ENCODE measurements around the gene CEBPA. TPM values are rescaled to one million over a fixed set of nuclear protein-coding genes. Genes with fewer than 3 reads are reported as not detected.

The CEBPA gene
- polyA plus RNA-seq, 4 donors: 31.0 to 203 (median 58.2) TPM

DNA sequence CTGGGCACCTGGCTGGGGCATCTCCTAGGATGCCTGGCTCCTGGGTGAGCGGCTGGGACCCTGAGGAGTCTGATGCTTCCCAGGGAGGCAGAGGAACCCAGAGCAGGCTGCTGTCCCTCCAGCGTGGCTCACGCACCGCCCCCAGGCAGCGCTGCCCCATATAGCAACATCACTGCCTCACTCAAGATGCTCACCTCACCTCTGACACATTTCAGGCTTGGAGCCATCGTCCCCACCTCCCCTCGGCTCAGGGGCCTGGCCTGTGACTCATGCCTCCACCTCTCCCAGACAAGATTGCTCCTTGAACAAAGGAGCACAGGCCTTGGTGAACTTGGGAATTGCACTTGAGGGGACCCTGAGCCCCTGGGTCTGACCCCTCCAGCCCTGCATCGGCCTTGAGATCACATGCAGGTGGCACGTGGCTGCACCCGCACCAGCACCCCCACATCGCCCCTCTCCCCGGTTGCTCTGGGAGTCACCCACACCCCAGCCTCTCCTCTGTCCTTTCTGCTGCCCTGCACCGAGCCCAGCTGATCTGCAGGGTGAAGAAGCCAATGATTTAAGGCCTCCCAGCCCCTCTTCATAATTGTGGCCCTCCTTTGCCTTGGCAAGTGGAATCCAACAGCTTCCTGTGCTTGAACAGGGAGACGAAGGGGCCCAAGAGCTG, 11.2 kb downstream of the CEBPA start:
- DNase-seq: peak; percentile 86 to 90
- no peak overlapping the region for H3K4me3 ChIP-seq (ENCODE audit: low read depth in 1 of 3, low read length in 3 of 3)
- 48 to 71% (median 56%) methylated on average over 14 of the region's 14 CpGs for WGBS, 3 donors
- H3K27me3 ChIP-seq (ENCODE audit: control insufficient read depth in 3 of 3, insufficient read depth in 3 of 3, low read length in 3 of 3): no peaks in the 10 kb centered on the region
- peaks cover 0 to 60% (median 14%) of the 10 kb centered on the region in 3 donors for H3K4me1 ChIP-seq (ENCODE audit: control insufficient read depth in 3 of 3, insufficient read depth in 2 of 3, low read depth in 1 of 3, low read length in 2 of 3)
- FAIRE-seq: no peak
- H3K27ac ChIP-seq (ENCODE audit: low read depth in 1 of 3, low read length in 2 of 3): peak overlapping the region; percentile 69 to 95 (median 84)
- H3K36me3 ChIP-seq (ENCODE audit: control insufficient read depth in 3 of 3, insufficient read depth in 2 of 3, low read depth in 1 of 3, low read length in 3 of 3): peaks cover 0 to 2% (median 0%) of the 10 kb centered on the region in 3 donors
- H3K9me3 ChIP-seq (ENCODE audit: control insufficient read depth in 2 of 2, insufficient read depth in 1 of 2, low read depth in 1 of 2, low read length in 1 of 2): peaks cover 0 to 11% of the 10 kb centered on the region in 2 donors

DNA sequence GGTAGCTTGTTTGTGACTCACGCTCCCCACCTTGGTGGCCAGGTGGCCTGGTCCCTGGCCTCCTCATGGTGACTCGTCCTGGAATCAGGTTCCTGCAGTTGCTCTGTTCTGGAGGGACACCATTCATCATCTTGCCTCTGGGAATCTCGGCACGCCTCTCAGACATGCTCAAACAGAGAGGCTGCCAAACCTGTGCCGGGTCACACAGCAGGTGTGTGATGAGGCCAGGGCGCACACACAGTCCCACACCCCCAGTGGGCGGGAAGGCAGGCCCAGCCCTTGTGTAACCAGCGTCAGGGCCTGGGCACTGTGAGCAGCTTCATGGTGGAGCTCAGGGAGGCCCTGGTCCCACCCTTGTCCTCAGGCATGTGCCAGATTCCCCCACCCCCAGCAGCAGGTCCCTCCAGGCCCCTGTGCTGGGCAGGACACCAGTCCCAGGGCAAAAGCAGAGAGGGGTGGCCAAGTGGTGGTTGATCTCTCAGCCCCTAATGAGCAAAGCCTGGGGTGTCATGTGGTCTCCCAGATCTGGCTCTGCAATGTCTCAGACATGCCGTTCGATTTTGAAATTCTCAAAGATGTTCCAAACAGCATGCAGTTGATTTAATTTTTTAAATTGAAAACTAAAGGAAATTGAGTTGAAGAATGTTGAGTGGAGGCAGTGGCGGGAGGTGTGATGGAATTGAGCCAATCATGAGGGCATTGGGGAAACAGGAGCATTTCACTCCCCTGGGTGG, 12.1 kb downstream of the CEBPA start:
- no peaks in the 10 kb centered on the region for H3K27me3 ChIP-seq (ENCODE audit: control insufficient read depth in 3 of 3, insufficient read depth in 3 of 3, low read length in 3 of 3)
- H3K9me3 ChIP-seq (ENCODE audit: control insufficient read depth in 2 of 2, insufficient read depth in 1 of 2, low read depth in 1 of 2, low read length in 1 of 2): peaks cover 0 to 11% of the 10 kb centered on the region in 2 donors
- no peak for FAIRE-seq
- 68 to 80% (median 77%) methylated on average over 11 of the region's 11 CpGs for WGBS, 3 donors
- peak overlapping the region in 1 of 3 donors; percentile 95 for H3K27ac ChIP-seq (ENCODE audit: low read depth in 1 of 3, low read length in 2 of 3)
- H3K4me1 ChIP-seq (ENCODE audit: control insufficient read depth in 3 of 3, insufficient read depth in 2 of 3, low read depth in 1 of 3, low read length in 2 of 3): peaks cover 0 to 63% (median 14%) of the 10 kb centered on the region in 3 donors
- DNase-seq: no peak
- H3K4me3 ChIP-seq (ENCODE audit: low read depth in 1 of 3, low read length in 3 of 3): no peak overlapping the region
- peaks cover 0 to 2% (median 0%) of the 10 kb centered on the region in 3 donors for H3K36me3 ChIP-seq (ENCODE audit: control insufficient read depth in 3 of 3, insufficient read depth in 2 of 3, low read depth in 1 of 3, low read length in 3 of 3)

DNA sequence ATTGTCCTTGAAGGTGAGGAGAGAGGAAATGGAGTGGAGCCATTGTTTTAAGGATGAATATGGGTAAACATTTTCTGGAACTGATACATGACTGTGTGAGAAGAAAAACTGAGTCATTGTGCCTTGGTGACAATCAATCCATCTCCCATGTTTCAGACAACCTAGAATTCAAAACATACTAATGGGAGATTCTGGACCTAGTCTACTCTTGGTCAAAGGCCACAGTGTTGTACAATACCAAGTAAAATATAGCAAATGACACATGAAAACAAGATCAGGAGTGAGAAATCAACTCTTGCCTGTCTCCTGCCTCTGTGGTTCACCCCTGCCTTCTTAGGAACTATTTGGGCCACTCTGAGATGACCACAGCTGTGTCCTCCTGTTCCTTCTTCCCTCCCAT, 13.1 kb downstream of the CEBPA start:
- H3K27me3 ChIP-seq (ENCODE audit: control insufficient read depth in 3 of 3, insufficient read depth in 3 of 3, low read length in 3 of 3): no peaks in the 10 kb centered on the region
- peaks cover 0 to 11% of the 10 kb centered on the region in 2 donors for H3K9me3 ChIP-seq (ENCODE audit: control insufficient read depth in 2 of 2, insufficient read depth in 1 of 2, low read depth in 1 of 2, low read length in 1 of 2)
- no peak overlapping the region for H3K4me3 ChIP-seq (ENCODE audit: low read depth in 1 of 3, low read length in 3 of 3)
- peaks cover 0 to 63% (median 14%) of the 10 kb centered on the region in 3 donors for H3K4me1 ChIP-seq (ENCODE audit: control insufficient read depth in 3 of 3, insufficient read depth in 2 of 3, low read depth in 1 of 3, low read length in 2 of 3)
- no peak for FAIRE-seq
- peaks cover 0 to 2% (median 0%) of the 10 kb centered on the region in 3 donors for H3K36me3 ChIP-seq (ENCODE audit: control insufficient read depth in 3 of 3, insufficient read depth in 2 of 3, low read depth in 1 of 3, low read length in 3 of 3)
- H3K27ac ChIP-seq (ENCODE audit: low read depth in 1 of 3, low read length in 2 of 3): peak overlapping the region in 1 of 3 donors; percentile 95
- DNase-seq: no peak

GRCh38 chr19:33288666-33289065, 13.7 kb downstream of the CEBPA start:
- WGBS, 3 donors: 40 to 81% (median 59%) methylated on average over 1 of the region's 1 CpG
- Histone ChIP-seq H3K9me3 (ENCODE audit: control insufficient read depth in 2 of 2, insufficient read depth in 1 of 2, low read depth in 1 of 2, low read length in 1 of 2) (peaks cover 0 to 11% of the 10 kb centered on the region in 2 donors), H3K27ac (ENCODE audit: low read depth in 1 of 3, low read length in 2 of 3) (no peak overlapping the region), H3K4me3 (ENCODE audit: low read depth in 1 of 3, low read length in 3 of 3) (no peak overlapping the region), H3K36me3 (ENCODE audit: control insufficient read depth in 3 of 3, insufficient read depth in 2 of 3, low read depth in 1 of 3, low read length in 3 of 3) (peaks cover 0 to 2% (median 0%) of the 10 kb centered on the region in 3 donors), H3K4me1 (ENCODE audit: control insufficient read depth in 3 of 3, insufficient read depth in 2 of 3, low read depth in 1 of 3, low read length in 2 of 3) (peaks cover 0 to 57% (median 14%) of the 10 kb centered on the region in 3 donors), H3K27me3 (ENCODE audit: control insufficient read depth in 3 of 3, insufficient read depth in 3 of 3, low read length in 3 of 3) (no peaks in the 10 kb centered on the region)
- FAIRE-seq (no peak), DNase-seq (no peak)

DNA sequence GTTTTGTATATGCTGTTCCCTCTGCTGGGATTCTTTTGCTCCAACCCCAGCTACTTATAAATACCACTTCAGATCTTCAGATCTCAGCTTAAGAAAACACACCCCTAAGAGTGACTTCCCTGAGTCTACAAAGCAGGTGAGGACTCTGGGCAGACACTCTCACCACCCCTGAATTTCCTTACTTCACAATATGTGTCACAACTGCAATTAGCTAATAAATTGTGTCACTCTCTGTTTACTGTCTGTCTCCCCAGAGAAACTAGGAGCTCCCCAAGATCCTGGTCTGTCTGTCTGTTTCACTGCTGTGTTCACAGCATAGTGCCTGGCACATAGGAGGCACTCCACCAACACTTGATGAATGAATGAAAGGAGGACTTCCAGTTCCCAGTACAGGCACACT, 14.4 kb downstream of the CEBPA start:
- H3K9me3 ChIP-seq (ENCODE audit: control insufficient read depth in 2 of 2, insufficient read depth in 1 of 2, low read depth in 1 of 2, low read length in 1 of 2): peaks cover 0 to 11% of the 10 kb centered on the region in 2 donors
- no peak overlapping the region for H3K27ac ChIP-seq (ENCODE audit: low read depth in 1 of 3, low read length in 2 of 3)
- peaks cover 0 to 49% (median 11%) of the 10 kb centered on the region in 3 donors for H3K4me1 ChIP-seq (ENCODE audit: control insufficient read depth in 3 of 3, insufficient read depth in 2 of 3, low read depth in 1 of 3, low read length in 2 of 3)
- no peak for DNase-seq
- H3K4me3 ChIP-seq (ENCODE audit: low read depth in 1 of 3, low read length in 3 of 3): no peak overlapping the region
- FAIRE-seq: no peak
- H3K27me3 ChIP-seq (ENCODE audit: control insufficient read depth in 3 of 3, insufficient read depth in 3 of 3, low read length in 3 of 3): no peaks in the 10 kb centered on the region
- H3K36me3 ChIP-seq (ENCODE audit: control insufficient read depth in 3 of 3, insufficient read depth in 2 of 3, low read depth in 1 of 3, low read length in 3 of 3): peaks cover 0 to 2% (median 0%) of the 10 kb centered on the region in 3 donors

DNA sequence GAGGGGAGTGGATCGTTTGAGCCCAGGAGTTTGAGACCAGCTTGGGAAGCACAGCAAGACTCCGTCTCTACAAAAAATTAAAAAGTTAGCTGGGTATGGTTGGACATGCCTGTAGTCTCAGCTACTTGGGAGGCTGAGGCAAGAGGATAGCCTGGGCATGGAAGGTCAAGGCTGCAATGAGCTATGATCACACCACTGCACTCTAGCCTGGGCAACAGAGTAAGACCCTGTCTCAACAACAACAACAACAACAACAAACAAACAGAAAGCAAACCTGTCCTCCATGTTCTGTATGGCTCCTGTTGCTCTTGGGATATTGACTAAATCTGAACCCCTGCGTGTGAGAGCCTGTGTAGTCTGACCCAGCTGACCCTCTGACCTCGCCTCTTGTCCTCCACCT, 14.9 kb downstream of the CEBPA start:
- 89 to 92% (median 91%) methylated on average over 4 of the region's 4 CpGs for WGBS, 3 donors
- Histone ChIP-seq H3K4me3 (ENCODE audit: low read depth in 1 of 3, low read length in 3 of 3) (no peak overlapping the region), H3K36me3 (ENCODE audit: control insufficient read depth in 3 of 3, insufficient read depth in 2 of 3, low read depth in 1 of 3, low read length in 3 of 3) (peaks cover 0 to 2% (median 0%) of the 10 kb centered on the region in 3 donors), H3K27me3 (ENCODE audit: control insufficient read depth in 3 of 3, insufficient read depth in 3 of 3, low read length in 3 of 3) (no peaks in the 10 kb centered on the region), H3K9me3 (ENCODE audit: control insufficient read depth in 2 of 2, insufficient read depth in 1 of 2, low read depth in 1 of 2, low read length in 1 of 2) (peaks cover 0 to 11% of the 10 kb centered on the region in 2 donors), H3K4me1 (ENCODE audit: control insufficient read depth in 3 of 3, insufficient read depth in 2 of 3, low read depth in 1 of 3, low read length in 2 of 3) (peaks cover 0 to 45% (median 9%) of the 10 kb centered on the region in 3 donors), H3K27ac (ENCODE audit: low read depth in 1 of 3, low read length in 2 of 3) (no peak overlapping the region)
- DNase-seq: no peak
- no peak for FAIRE-seq

DNA sequence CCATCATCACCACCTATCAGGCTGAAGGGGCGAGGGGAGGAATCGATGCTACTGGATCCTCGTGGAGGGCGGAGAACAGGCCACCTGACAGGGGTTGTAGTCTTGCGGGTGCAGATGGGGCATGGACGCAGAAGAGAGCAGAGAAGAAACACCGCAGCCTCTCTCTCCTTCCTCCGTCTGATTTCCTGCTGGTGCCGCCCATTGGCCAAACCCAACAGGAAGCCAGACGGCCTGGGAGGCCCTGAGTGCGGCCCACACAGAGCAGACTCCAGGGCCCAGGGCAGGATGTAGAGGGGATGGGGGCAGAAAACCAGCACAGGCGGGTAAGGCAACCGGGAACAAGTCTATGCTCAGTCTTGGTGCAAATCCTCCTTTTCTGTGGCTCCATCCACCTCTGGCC, 15.4 kb downstream of the CEBPA start:
- no peak for FAIRE-seq
- Histone ChIP-seq H3K27ac (ENCODE audit: low read depth in 1 of 3, low read length in 2 of 3) (no peak overlapping the region), H3K4me3 (ENCODE audit: low read depth in 1 of 3, low read length in 3 of 3) (no peak overlapping the region), H3K36me3 (ENCODE audit: control insufficient read depth in 3 of 3, insufficient read depth in 2 of 3, low read depth in 1 of 3, low read length in 3 of 3) (peaks cover 0 to 2% (median 0%) of the 10 kb centered on the region in 3 donors), H3K27me3 (ENCODE audit: control insufficient read depth in 3 of 3, insufficient read depth in 3 of 3, low read length in 3 of 3) (no peaks in the 10 kb centered on the region), H3K4me1 (ENCODE audit: control insufficient read depth in 3 of 3, insufficient read depth in 2 of 3, low read depth in 1 of 3, low read length in 2 of 3) (peaks cover 0 to 39% (median 6%) of the 10 kb centered on the region in 3 donors), H3K9me3 (ENCODE audit: control insufficient read depth in 2 of 2, insufficient read depth in 1 of 2, low read depth in 1 of 2, low read length in 1 of 2) (peaks cover 0 to 11% of the 10 kb centered on the region in 2 donors)
- 73 to 88% (median 76%) methylated on average over 13 of the region's 13 CpGs for WGBS, 3 donors
- no peak for DNase-seq

- peaks cover 0 to 25% (median 0%) of the 10 kb centered on the region in 3 donors for H3K4me1 ChIP-seq (ENCODE audit: control insufficient read depth in 3 of 3, insufficient read depth in 2 of 3, low read depth in 1 of 3, low read length in 2 of 3)
- H3K9me3 ChIP-seq (ENCODE audit: control insufficient read depth in 2 of 2, insufficient read depth in 1 of 2, low read depth in 1 of 2, low read length in 1 of 2): peaks cover 0 to 11% of the 10 kb centered on the region in 2 donors
- H3K27ac ChIP-seq (ENCODE audit: low read depth in 1 of 3, low read length in 2 of 3): peak overlapping the region in 1 of 3 donors; percentile 3
- no peak for FAIRE-seq
- no peaks in the 10 kb centered on the region for H3K27me3 ChIP-seq (ENCODE audit: control insufficient read depth in 3 of 3, insufficient read depth in 3 of 3, low read length in 3 of 3)
- no peak overlapping the region for H3K4me3 ChIP-seq (ENCODE audit: low read depth in 1 of 3, low read length in 3 of 3)
- DNase-seq: peak; percentile 60 to 69
- WGBS, 3 donors: 20 to 55% (median 32%) methylated on average over 8 to 9 of the region's 9 CpGs
- no peaks in the 10 kb centered on the region for H3K36me3 ChIP-seq (ENCODE audit: control insufficient read depth in 3 of 3, insufficient read depth in 2 of 3, low read depth in 1 of 3, low read length in 3 of 3)
Measured at GRCh38 chr19:33285441-33285927, 16.9 kb downstream of the CEBPA start.
